ENCODE data around the gene PINLYP. TPM values are rescaled to one million over a fixed set of nuclear protein-coding genes. Genes with fewer than 3 reads are reported as not detected.
A peak's percentile ranks its signal among the peaks of the same experiment; 100 is the strongest.

Gene PINLYP
- total and polyA plus RNA-seq, 2 of the 13 experiments (the other 11 are each of a cell fraction or from before 2014, with no cell fraction given): 0.21 to 0.24 TPM

GRCh38 chr19:43619262-43620060, 43.9 kb downstream of the PINLYP start, which contains the start of gene ZNF428 (continued):
- TF ChIP-seq ZNF256 (CRISPR knock-in tag; conservative IDR thresholded peaks at IDR 0.05): 0 out of 2 replicates have a peak, but pooled peaks have one; percentile 66
- peak; percentile 65 for TF ChIP-seq ZNF136 (CRISPR knock-in tag; IDR thresholded peaks at IDR 0.05; ENCODE audit: low read depth)
- TF ChIP-seq POLR2AphosphoS2 (IDR thresholded peaks at IDR 0.05; ENCODE audit: low read depth, low read length): no peak
- TF ChIP-seq ZNF382 (CRISPR knock-in tag; IDR thresholded peaks at IDR 0.05; ENCODE audit: borderline replicate concordance): no peak
- TF ChIP-seq MYNN (CRISPR knock-in tag; IDR thresholded peaks at IDR 0.05; ENCODE audit: low read depth): no peak; the same call in 1 of the 2 replicates
- TF ChIP-seq PLRG1 (conservative IDR thresholded peaks at IDR 0.05): no peak
- peak; percentile 78; the same call in 1 of the 2 replicates for TF ChIP-seq TOPORS (CRISPR knock-in tag; IDR thresholded peaks at IDR 0.05)
- no peak for TF ChIP-seq CEBPG (CRISPR knock-in tag; IDR thresholded peaks at IDR 0.05)
- TF ChIP-seq ETV6 (CRISPR knock-in tag; conservative IDR thresholded peaks at IDR 0.05): peak; percentile 84; the same call in 1 of the 2 replicates
- TF ChIP-seq ZNF790 (CRISPR knock-in tag; IDR thresholded peaks at IDR 0.05; ENCODE audit: borderline replicate concordance): peak; percentile 97; the same call in 1 of the 2 replicates
- no peak for TF ChIP-seq CHD4 (IDR thresholded peaks at IDR 0.05; ENCODE audit: borderline replicate concordance, low read length)
- no peak for TF ChIP-seq SIN3B (IDR thresholded peaks at IDR 0.05; ENCODE audit: low read length)
- TF ChIP-seq PRDM15 (CRISPR knock-in tag; IDR thresholded peaks at IDR 0.05): peak; percentile 71; the same call in 1 of the 2 replicates
- peak; percentile 37; the same call in 1 of the 2 replicates for TF ChIP-seq ZBTB8A (CRISPR knock-in tag; IDR thresholded peaks at IDR 0.05; ENCODE audit: borderline replicate concordance, low read depth)
- no peak for TF ChIP-seq TBL1XR1 (IDR thresholded peaks at IDR 0.05; ENCODE audit: borderline replicate concordance, low read length, partially characterized antibody)
- TF ChIP-seq RBAK (CRISPR knock-in tag; IDR thresholded peaks at IDR 0.05): no peak
- no peak for TF ChIP-seq IKZF5 (CRISPR knock-in tag; IDR thresholded peaks at IDR 0.05)
- TF ChIP-seq KLF12 (CRISPR knock-in tag; IDR thresholded peaks at IDR 0.05; ENCODE audit: borderline replicate concordance): peak; percentile 82; the same call in 1 of the 2 replicates
- TF ChIP-seq MAFF (IDR thresholded peaks at IDR 0.05; ENCODE audit: low read depth, low read length): no peak
- no peak; the same call in 1 of the 2 replicates for TF ChIP-seq CENPT (CRISPR knock-in tag; IDR thresholded peaks at IDR 0.05; ENCODE audit: low read depth)
- TF ChIP-seq KMT2B (CRISPR knock-in tag; IDR thresholded peaks at IDR 0.05): peak; percentile 55; the same call in 1 of the 2 replicates
- TF ChIP-seq TBP (CRISPR knock-in tag; IDR thresholded peaks at IDR 0.05): peak; percentile 25; the same call in 1 of the 2 replicates
- TF ChIP-seq ZIK1 (CRISPR knock-in tag; IDR thresholded peaks at IDR 0.05; ENCODE audit: borderline replicate concordance, low read depth): peak; percentile 79; the same call in 1 of the 2 replicates
- peak; percentile 25 for TF ChIP-seq GATAD2A (CRISPR knock-in tag; IDR thresholded peaks at IDR 0.05)
- no peak for TF ChIP-seq ZNF800 (CRISPR knock-in tag; IDR thresholded peaks at IDR 0.05)

Data from HepG2 (cell line).